BE2C (cell line): ENCODE measurements around the gene C20orf202.

Source experiments
- DNase-seq: peaks from one replicate; pipeline ENCODE4 v3.0.0-alpha.2; 2020
- H3K27me3 ChIP-seq: fragments of 250-450 bp; sonication (Bioruptor Pico); 2 replicates; pipeline ENCODE4 v1.5.1; 2020; ENCODE audit warnings: mild to moderate bottlenecking
- H3K36me3 ChIP-seq: fragments of 250-450 bp; sonication (Bioruptor Pico); 2 replicates; pipeline ENCODE4 v1.5.1; 2020; ENCODE audit warnings: mild to moderate bottlenecking
- H3K4me1 ChIP-seq: fragments of 250-450 bp; sonication (Bioruptor Pico); 2 replicates; pipeline ENCODE4 v1.5.1; 2020
- H3K4me3 ChIP-seq: 2 replicates; pipeline ENCODE4 v1.5.1; 2011; ENCODE audit warnings: low read depth, low read length
- H3K9me3 ChIP-seq: fragments of 250-450 bp; sonication (Bioruptor Pico); 2 replicates; pipeline ENCODE4 v1.5.1; 2020
- CTCF ChIP-seq: IDR thresholded peaks from 2 replicates; pipeline ENCODE4 v1.5.1; 2012; ENCODE audit warnings: mild to moderate bottlenecking, low read depth, low read length

C20orf202 gene

GRCh38 chr20:1163105-1163504, 40.1 kb upstream of the C20orf202 start:
- Histone ChIP-seq H3K36me3 (no peaks in the 10 kb centered on the region; the same call in 1 of the 2 replicates), H3K9me3 (no peaks in the 10 kb centered on the region), H3K4me1 (no peaks in the 10 kb centered on the region), H3K27me3 (no peaks in the 10 kb centered on the region), H3K4me3 (no peak overlapping the region)
- no peak for DNase-seq
- TF ChIP-seq CTCF = no peak

- Histone ChIP-seq H3K27me3 (no peaks in the 10 kb centered on the region), H3K4me1 (no peaks in the 10 kb centered on the region), H3K9me3 (no peaks in the 10 kb centered on the region), H3K4me3 (no peak overlapping the region), H3K36me3 (no peaks in the 10 kb centered on the region; the same call in 1 of the 2 replicates)
- no peak for DNase-seq
- no peak for TF ChIP-seq CTCF
Observed at GRCh38 chr20:1163653-1164052, 39.6 kb upstream of the C20orf202 start.

GRCh38 chr20:1164871-1165270, 38.4 kb upstream of the C20orf202 start:
- no peak for DNase-seq
- no peaks in the 10 kb centered on the region; the same call in 1 of the 2 replicates for H3K36me3 ChIP-seq
- TF ChIP-seq CTCF = no peak

GRCh38 chr20:1165521-1165920, 37.7 kb upstream of the C20orf202 start:
- TF ChIP-seq CTCF = no peak
- no peaks in the 10 kb centered on the region for H3K4me1 ChIP-seq
- H3K27me3 ChIP-seq = no peaks in the 10 kb centered on the region
- no peak overlapping the region for H3K4me3 ChIP-seq
- no peaks in the 10 kb centered on the region; the same call in 1 of the 2 replicates for H3K36me3 ChIP-seq
- no peak for DNase-seq
- no peaks in the 10 kb centered on the region for H3K9me3 ChIP-seq

More at GRCh38 chr20:1164871-1165270, 38.4 kb upstream of the C20orf202 start:
- no peaks in the 10 kb centered on the region for H3K27me3 ChIP-seq
- H3K9me3 ChIP-seq = no peaks in the 10 kb centered on the region
- no peak overlapping the region for H3K4me3 ChIP-seq
- H3K4me1 ChIP-seq = no peaks in the 10 kb centered on the region

- Histone ChIP-seq H3K27me3 (no peaks in the 10 kb centered on the region), H3K9me3 (no peaks in the 10 kb centered on the region), H3K36me3 (no peaks in the 10 kb centered on the region; the same call in 1 of the 2 replicates), H3K4me1 (no peaks in the 10 kb centered on the region), H3K4me3 (no peak overlapping the region)
- no peak for TF ChIP-seq CTCF
- no peak for DNase-seq
Observed at GRCh38 chr20:1165941-1166340, 37.3 kb upstream of the C20orf202 start.

GRCh38 chr20:1166948-1167720, 36.1 kb upstream of the C20orf202 start:
- no peak for DNase-seq
- no peaks in the 10 kb centered on the region for H3K9me3 ChIP-seq
- no peaks in the 10 kb centered on the region for H3K4me1 ChIP-seq
- no peak overlapping the region for H3K4me3 ChIP-seq
- H3K27me3 ChIP-seq = no peaks in the 10 kb centered on the region
- H3K36me3 ChIP-seq = no peaks in the 10 kb centered on the region; the same call in 1 of the 2 replicates
- no peak for TF ChIP-seq CTCF
